ENCODE data around the gene SLIT3.

GRCh38 chr5:168765086-168765550, 535.8 kb downstream of the SLIT3 start:
- TF ChIP-seq GATA2 (IDR thresholded peaks at IDR 0.05; ENCODE audit: low read depth, low read length) (no peak), GATA3 (IDR thresholded peaks at IDR 0.05; ENCODE audit: low read depth, low read length) (no peak)

All from SH-SY5Y (cell line).